ENCODE results near the gene GDF10. TPM values are rescaled to one million over a fixed set of nuclear protein-coding genes. Genes with fewer than 3 reads are reported as not detected.

The GDF10 gene
- total RNA-seq, 2 donors from 2014 or later = 0.32 to 28.0 TPM

GRCh38 chr10:47254611-47255010 lies 45.4 kb upstream of the GDF10 start:
- intact Hi-C loops (cut with DNase I) = no loop called here

GRCh38 chr10:47255033-47255813 lies 44.8 kb upstream of the GDF10 start:
- Histone ChIP-seq H3K36me3 (no peaks in the 10 kb centered on the region), H3K4me3 (no peak overlapping the region), H3K4me1 (replicated peaks) (no peaks in the 10 kb centered on the region), H3K27ac (no peak overlapping the region), H3K9me3 (no peaks in the 10 kb centered on the region), H3K27me3 (replicated peaks; ENCODE audit: insufficient read depth) (no peaks in the 10 kb centered on the region)
- intact Hi-C loops (cut with DNase I) = no loop called here
- DNase-seq (ENCODE audit: low spot score) = no peak
- 83% methylated on average over 10 of the region's 10 CpGs for WGBS
- no peak for TF ChIP-seq CTCF (IDR thresholded peaks at IDR 0.05)

More at GRCh38 chr10:47254611-47255010, 45.4 kb upstream of the GDF10 start:
- TF ChIP-seq CTCF (IDR thresholded peaks at IDR 0.05) = no peak
- peak; percentile 18 for TF ChIP-seq POLR2AphosphoS5 (IDR thresholded peaks at IDR 0.05)
- 31% methylated on average over 2 of the region's 2 CpGs for WGBS
- DNase-seq (ENCODE audit: low spot score) = peak; percentile 22
- H3K4me3 ChIP-seq = no peak overlapping the region
- no peaks in the 10 kb centered on the region for H3K36me3 ChIP-seq
- H3K9me3 ChIP-seq = no peaks in the 10 kb centered on the region
- H3K27ac ChIP-seq = no peak overlapping the region
- no peaks in the 10 kb centered on the region for H3K27me3 ChIP-seq (replicated peaks; ENCODE audit: insufficient read depth)
- H3K4me1 ChIP-seq (replicated peaks) = no peaks in the 10 kb centered on the region

- Histone ChIP-seq H3K4me1 (replicated peaks) (no peaks in the 10 kb centered on the region), H3K36me3 (no peaks in the 10 kb centered on the region), H3K27me3 (replicated peaks; ENCODE audit: insufficient read depth) (no peaks in the 10 kb centered on the region), H3K4me3 (no peak overlapping the region), H3K27ac (no peak overlapping the region), H3K9me3 (no peaks in the 10 kb centered on the region)
- TF ChIP-seq POLR2A (IDR thresholded peaks at IDR 0.05) = no peak
- TF ChIP-seq CTCF (IDR thresholded peaks at IDR 0.05) = no peak
- TF ChIP-seq POLR2AphosphoS5 (IDR thresholded peaks at IDR 0.05) = no peak
- WGBS = 100% methylated on average over 1 of the region's 1 CpG
- no peak for DNase-seq (ENCODE audit: low spot score)
- intact Hi-C loops (cut with DNase I) = no loop called here
Observed at GRCh38 chr10:47255866-47256265, 44.1 kb upstream of the GDF10 start.

- 68% methylated on average over 4 of the region's 4 CpGs for whole genome bisulfite sequencing
- no peak for DNase-seq (ENCODE audit: low spot score)
- TF ChIP-seq POLR2A (IDR thresholded peaks at IDR 0.05) = no peak
- TF ChIP-seq CTCF (IDR thresholded peaks at IDR 0.05) = no peak
- no peak for TF ChIP-seq POLR2AphosphoS5 (IDR thresholded peaks at IDR 0.05)
- Histone ChIP-seq H3K4me1 (replicated peaks) (no peaks in the 10 kb centered on the region), H3K36me3 (no peaks in the 10 kb centered on the region), H3K27me3 (replicated peaks; ENCODE audit: insufficient read depth) (no peaks in the 10 kb centered on the region), H3K9me3 (no peaks in the 10 kb centered on the region), H3K27ac (no peak overlapping the region), H3K4me3 (no peak overlapping the region)
- intact Hi-C loops (cut with DNase I) = no loop called here
Observed at GRCh38 chr10:47256751-47257336, 43.2 kb upstream of the GDF10 start.
